HepG2 (cell line): ENCODE results near the gene KCNQ5. TPM values are rescaled to one million over a fixed set of nuclear protein-coding genes. Genes with fewer than 3 reads are reported as not detected.

Experiments used
- ATAC-seq: fragments of 200-7000 bp; cut with Tn5 transposase; 3 replicates; pipeline ENCODE4 v1.9.1; 2020; ENCODE audit warnings: mild to moderate bottlenecking, moderate library complexity
- BruUV-seq: library from RNA; stranded (reverse); fragments of 400-500 nt; replicated peaks from 2 replicates; lab custom pipeline; 2021; lab: Mats Ljungman, UMichigan
- CTCF ChIA-PET: fragments of 300-600 bp; formaldehyde crosslinking; extraction: SDS; loops from one replicate; lab custom pipeline; 2021; ENCODE audit warnings: low total read pairs, inconsistent platforms, low intra/inter-chr PET ratio; lab: Yijun Ruan, JAX
- POLR2A ChIA-PET: fragments of 350-600 bp; sonication (Branson Sonifier 250); formaldehyde crosslinking; loops from one replicate; lab custom pipeline; 2020; ENCODE audit warnings: antibody characterized with exemption, inconsistent platforms; lab: Yijun Ruan, JAX
- DNase-seq: peaks from one replicate; pipeline ENCODE4 v3.0.0-alpha.2; 2015; ENCODE audit warnings: low spot score
- FAIRE-seq: peaks from 3 replicates; lab custom pipeline; 2011; peaks lifted over from hg19 to GRCh38; lab: Jason Lieb, UNC
- H2AFZ ChIP-seq: one replicate; pipeline ENCODE4 v1.6.1; 2011; ENCODE audit warnings: low read length, inconsistent platforms
- H3K27ac ChIP-seq: fragments of 300-600 bp; 3 replicates; pipeline ENCODE4 v1.8.0; 2011; ENCODE audit warnings: mixed run types, mild to moderate bottlenecking, mixed read lengths, low read length, inconsistent platforms; ENCODE audit not compliant: insufficient read depth; ENCODE audit errors: extremely low read length
- H3K27me3 ChIP-seq, 2 experiments: fragments of 200-600 bp in 1 of 2; 2 replicates in 1 of 2; 3 replicates in 1 of 2; pipeline versions ENCODE4 v1.6.0 to v1.8.0; 2011; ENCODE audit warnings: low read length in 2 of 2, mild to moderate bottlenecking in 2 of 2, moderate library complexity in 2 of 2, inconsistent platforms in 1 of 2; ENCODE audit not compliant: insufficient read depth in 2 of 2, control insufficient read depth in 1 of 2
- H3K36me3 ChIP-seq, 2 experiments: fragments of 200-600 bp in 1 of 2; replicated peaks in 1 of 2; 2 replicates in 1 of 2; 3 replicates in 1 of 2; pipeline versions ENCODE4 v1.5.1 to v1.8.0; 2011; ENCODE audit warnings: low read length in 2 of 2, inconsistent platforms in 1 of 2; ENCODE audit not compliant: insufficient read depth in 2 of 2, control insufficient read depth in 1 of 2
- H3K4me1 ChIP-seq: 2 replicates; pipeline ENCODE4 v1.5.1; 2012; ENCODE audit warnings: low read length, inconsistent platforms; ENCODE audit not compliant: insufficient read depth
- H3K4me2 ChIP-seq: 2 replicates; pipeline ENCODE4 v1.6.0; 2011; ENCODE audit warnings: low read depth, low read length, inconsistent platforms
- H3K4me3 ChIP-seq, 3 experiments: fragments of 200-600 bp in 1 of 3; sonication (generic), shearing (Covaris generic) in 1 of 3; replicated peaks in 1 of 3; 2 replicates each; pipeline ENCODE4 v1.5.1; 2011 to 2016; ENCODE audit warnings: low read length in 3 of 3, inconsistent platforms in 2 of 3, low read depth in 2 of 3, mild to moderate bottlenecking in 2 of 3, control low read depth in 1 of 3, mixed read lengths in 1 of 3; ENCODE audit not compliant: insufficient read depth in 1 of 3
- H3K79me2 ChIP-seq: one replicate; pipeline ENCODE4 v1.6.1; 2011; ENCODE audit warnings: low read length, inconsistent platforms; ENCODE audit not compliant: insufficient read depth
- H3K9ac ChIP-seq: 2 replicates; pipeline ENCODE4 v1.6.0; 2011; ENCODE audit warnings: mild to moderate bottlenecking, low read depth, low read length, inconsistent platforms; ENCODE audit not compliant: insufficient read depth
- H3K9me3 ChIP-seq: 2 replicates; pipeline ENCODE4 v1.5.1; 2012; ENCODE audit warnings: mild to moderate bottlenecking, low read length
- H4K20me1 ChIP-seq: 2 replicates; pipeline ENCODE4 v1.6.0; 2011; ENCODE audit warnings: inconsistent platforms, mild to moderate bottlenecking, low read length, moderate library complexity; ENCODE audit not compliant: insufficient read depth
- HNRNPK ChIP-seq: fragments of 200-400 bp; formaldehyde crosslinking; IDR thresholded peaks from 2 replicates; pipeline ENCODE4 v1.6.1; 2018; ENCODE audit warnings: low read length, low read depth, moderate library complexity, mild to moderate bottlenecking; ENCODE audit not compliant: poor library complexity, severe bottlenecking
- KDM3A ChIP-seq: IDR thresholded peaks from 2 replicates; pipeline ENCODE4 v1.6.1; 2018; ENCODE audit warnings: low read depth, missing compliant biosample characterization
- ZFP1 ChIP-seq: IDR thresholded peaks from 2 replicates; pipeline ENCODE4 v1.6.1; 2016
- ZMYM2 ChIP-seq: sonication (generic); formaldehyde crosslinking; IDR thresholded peaks from 2 replicates; pipeline ENCODE4 v1.8.0; 2022; ENCODE audit warnings: mild to moderate bottlenecking, missing genetic modification reagents
- ZNF136 ChIP-seq: sonication (generic); formaldehyde crosslinking; IDR thresholded peaks from 2 replicates; pipeline ENCODE4 v1.8.1; 2022; ENCODE audit warnings: low read depth, mild to moderate bottlenecking, moderate library complexity, missing genetic modification reagents
- ZNF33A ChIP-seq: sonication (generic); formaldehyde crosslinking; IDR thresholded peaks from 2 replicates; pipeline ENCODE4 v1.5.1; 2020; ENCODE audit warnings: missing genetic modification reagents, mild to moderate bottlenecking, moderate library complexity, borderline replicate concordance
- ZNF460 ChIP-seq: sonication (generic); formaldehyde crosslinking; IDR thresholded peaks from 2 replicates; pipeline ENCODE4 v1.5.1; 2020; ENCODE audit warnings: missing genetic modification reagents, mild to moderate bottlenecking, borderline replicate concordance
- ZNF552 ChIP-seq: sonication (generic); formaldehyde crosslinking; IDR thresholded peaks from 2 replicates; pipeline ENCODE4 v1.9.0; 2022; ENCODE audit warnings: missing genetic modification reagents, mild to moderate bottlenecking, borderline replicate concordance
- ZNF589 ChIP-seq: sonication (generic); formaldehyde crosslinking; conservative IDR thresholded peaks from 2 replicates; pipeline ENCODE4 v1.8.0; 2022; ENCODE audit warnings: mild to moderate bottlenecking, moderate library complexity, missing genetic modification reagents
- ZSCAN31 ChIP-seq: sonication (generic); formaldehyde crosslinking; IDR thresholded peaks from 2 replicates; pipeline ENCODE4 v1.5.0; 2020; ENCODE audit warnings: low read depth, mild to moderate bottlenecking, missing genetic modification reagents
- WGBS: methylation state at CpG from one replicate; pipeline ENCODE4 v1.1.6; 2017; ENCODE audit warnings: low lambda C conversion rate; 5-methylcytosine and 5-hydroxymethylcytosine counted together
- in situ Hi-C: cut with HindIII; loops from 2 replicates; pipeline ENCODE4 v1.10.0; 2017; ENCODE audit warnings: low pct_unique_long_range_greater_than_20kb; ENCODE audit not compliant: extremely low pct_ligation_motif_present
- intact Hi-C: fragments of 100-400 bp; cut with micrococcal nuclease; formaldehyde crosslinking; loops from one replicate; pipeline ENCODE4 v1.10.0; 2022; ENCODE audit not compliant: unreplicated experiment
- polyA plus RNA-seq, 8 experiments: library from polyadenylated mRNA; depleted of rRNA in 3 of 8; stranded (reverse) in 7 of 8; unstranded in 1 of 8; fragments of >200 nt; fragmentation: Illumina TruSeq in 4 of 8; extraction: Trizol in 4 of 8; gene quantifications; 2 replicates each; pipeline versions ENCODE4 v1.2.1 to v1.2.3, GENCODE V29; 2011 to 2016; ENCODE audit warnings: low read depth in 4 of 8, missing spikeins in 1 of 8, mixed read lengths in 1 of 8; ENCODE audit not compliant: insufficient read depth in 1 of 8
- total RNA-seq, 5 experiments: library from RNA; depleted of rRNA; stranded (reverse); fragments of >200 nt; fragmentation: Illumina TruSeq; extraction: Trizol; gene quantifications; 2 replicates each; pipeline ENCODE4 v1.2.3, GENCODE V29; 2016; ENCODE audit warnings: low read depth in 1 of 5
- TF ChIP-seq, protein P1 (sequence below): sonication (generic); formaldehyde crosslinking; IDR thresholded peaks from 2 replicates; pipeline ENCODE4 v1.5.0; 2020; ENCODE audit warnings: mild to moderate bottlenecking, missing genetic modification reagents
- TF ChIP-seq, protein P2 (sequence below): sonication (generic); formaldehyde crosslinking; IDR thresholded peaks from 2 replicates; pipeline ENCODE4 v1.5.0; 2020; ENCODE audit warnings: missing genetic modification reagents, mild to moderate bottlenecking, borderline replicate concordance
- TF ChIP-seq, protein P3 (sequence below): sonication (generic); formaldehyde crosslinking; IDR thresholded peaks from 2 replicates; pipeline ENCODE4 v1.8.0; 2022; ENCODE audit warnings: low read depth, missing genetic modification reagents
- TF ChIP-seq, protein P4 (sequence below): sonication (generic); formaldehyde crosslinking; IDR thresholded peaks from 2 replicates; pipeline ENCODE4 v1.4.0; 2020; ENCODE audit warnings: mild to moderate bottlenecking, missing genetic modification reagents, borderline replicate concordance

The KCNQ5 gene
- total and polyA plus RNA-seq, 2 of the 13 experiments (the other 11 are each of a cell fraction or from before 2014, with no cell fraction given), result 0.04 TPM; not detected in 1

DNA sequence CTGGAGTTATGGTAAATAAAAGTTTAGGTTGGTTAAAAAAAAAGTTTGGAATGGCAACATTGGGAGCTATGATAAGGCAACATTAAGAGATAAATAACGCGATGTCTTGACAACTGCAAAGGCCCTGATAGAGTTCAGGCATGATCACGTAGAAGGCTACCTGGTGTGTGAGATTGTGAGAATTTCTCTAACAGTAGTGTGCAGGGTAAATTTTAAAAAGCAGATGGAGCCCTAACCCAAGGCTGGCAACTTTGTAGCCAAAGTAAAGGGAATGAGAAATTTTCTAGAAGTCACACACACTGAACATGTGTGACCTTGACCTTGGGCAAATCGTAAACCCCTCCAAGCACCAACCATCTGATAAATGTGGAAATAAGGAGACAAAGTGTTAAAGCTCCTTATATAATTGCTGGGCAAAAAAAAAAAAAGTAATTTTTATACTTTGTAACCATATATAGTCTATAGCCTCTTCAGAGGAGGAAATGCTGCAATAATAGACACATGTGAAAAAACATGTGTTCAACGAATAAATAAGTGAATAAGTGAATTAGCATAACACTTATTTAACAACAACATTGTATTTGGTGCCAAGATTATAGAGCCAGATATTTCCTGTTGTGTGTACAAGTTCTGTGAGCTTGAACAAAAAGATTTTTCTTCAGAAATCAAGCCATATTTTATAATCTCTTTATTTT, 18.2 kb downstream of the KCNQ5 start:
- H3K9me3 ChIP-seq, result no peaks in the 10 kb centered on the region
- H3K4me2 ChIP-seq, result no peak overlapping the region
- no peak overlapping the region for H3K9ac ChIP-seq
- H4K20me1 ChIP-seq, result no peaks in the 10 kb centered on the region
- no peaks in the 10 kb centered on the region for H3K79me2 ChIP-seq
- POLR2A ChIA-PET, result no interaction called here
- FAIRE-seq (no peak), DNase-seq (no peak), ATAC-seq (no peak)
- no peaks in the 10 kb centered on the region for H3K36me3 ChIP-seq
- 21% methylated on average over 5 of the region's 5 CpGs for WGBS
- H3K27ac ChIP-seq, result no peak overlapping the region
- no peaks in the 10 kb centered on the region for H3K4me1 ChIP-seq
- CTCF ChIA-PET, result no interaction called here
- intact Hi-C loops, result no loop called here
- no TSS peak for BruUV-seq
- H3K27me3 ChIP-seq, result no peaks in the 10 kb centered on the region; a peak in 1 of 5 replicates
- no peak overlapping the region for H3K4me3 ChIP-seq
- H2AFZ ChIP-seq, result no peak overlapping the region
- in situ Hi-C loops, result no loop called here
- TF ChIP-seq, protein P1, sequence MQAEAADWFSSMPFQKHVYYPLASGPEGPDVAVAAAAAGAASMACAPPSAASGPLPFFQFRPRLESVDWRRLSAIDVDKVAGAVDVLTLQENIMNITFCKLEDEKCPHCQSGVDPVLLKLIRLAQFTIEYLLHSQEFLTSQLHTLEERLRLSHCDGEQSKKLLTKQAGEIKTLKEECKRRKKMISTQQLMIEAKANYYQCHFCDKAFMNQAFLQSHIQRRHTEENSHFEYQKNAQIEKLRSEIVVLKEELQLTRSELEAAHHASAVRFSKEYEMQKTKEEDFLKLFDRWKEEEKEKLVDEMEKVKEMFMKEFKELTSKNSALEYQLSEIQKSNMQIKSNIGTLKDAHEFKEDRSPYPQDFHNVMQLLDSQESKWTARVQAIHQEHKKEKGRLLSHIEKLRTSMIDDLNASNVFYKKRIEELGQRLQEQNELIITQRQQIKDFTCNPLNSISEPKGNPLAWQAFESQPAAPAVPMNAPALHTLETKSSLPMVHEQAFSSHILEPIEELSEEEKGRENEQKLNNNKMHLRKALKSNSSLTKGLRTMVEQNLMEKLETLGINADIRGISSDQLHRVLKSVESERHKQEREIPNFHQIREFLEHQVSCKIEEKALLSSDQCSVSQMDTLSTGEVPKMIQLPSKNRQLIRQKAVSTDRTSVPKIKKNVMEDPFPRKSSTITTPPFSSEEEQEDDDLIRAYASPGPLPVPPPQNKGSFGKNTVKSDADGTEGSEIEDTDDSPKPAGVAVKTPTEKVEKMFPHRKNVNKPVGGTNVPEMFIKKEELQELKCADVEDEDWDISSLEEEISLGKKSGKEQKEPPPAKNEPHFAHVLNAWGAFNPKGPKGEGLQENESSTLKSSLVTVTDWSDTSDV, result no peak
- TF ChIP-seq ZNF136 (no peak), KDM3A (CRISPR knock-in tag) (no peak), ZNF552 (CRISPR knock-in tag) (no peak), ZNF460 (CRISPR knock-in tag) (no peak), ZSCAN31 (no peak), ZMYM2 (no peak), HNRNPK (no peak), ZNF33A (CRISPR knock-in tag) (no peak), ZFP1 (no peak), ZNF589 (CRISPR knock-in tag) (no peak)
- TF ChIP-seq, protein P2, sequence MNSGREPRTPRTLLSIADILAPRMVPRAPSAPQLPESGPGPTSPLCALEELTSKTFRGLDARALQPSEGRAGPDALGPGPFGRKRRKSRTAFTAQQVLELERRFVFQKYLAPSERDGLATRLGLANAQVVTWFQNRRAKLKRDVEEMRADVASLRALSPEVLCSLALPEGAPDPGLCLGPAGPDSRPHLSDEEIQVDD, result no peak
- TF ChIP-seq, protein P3, sequence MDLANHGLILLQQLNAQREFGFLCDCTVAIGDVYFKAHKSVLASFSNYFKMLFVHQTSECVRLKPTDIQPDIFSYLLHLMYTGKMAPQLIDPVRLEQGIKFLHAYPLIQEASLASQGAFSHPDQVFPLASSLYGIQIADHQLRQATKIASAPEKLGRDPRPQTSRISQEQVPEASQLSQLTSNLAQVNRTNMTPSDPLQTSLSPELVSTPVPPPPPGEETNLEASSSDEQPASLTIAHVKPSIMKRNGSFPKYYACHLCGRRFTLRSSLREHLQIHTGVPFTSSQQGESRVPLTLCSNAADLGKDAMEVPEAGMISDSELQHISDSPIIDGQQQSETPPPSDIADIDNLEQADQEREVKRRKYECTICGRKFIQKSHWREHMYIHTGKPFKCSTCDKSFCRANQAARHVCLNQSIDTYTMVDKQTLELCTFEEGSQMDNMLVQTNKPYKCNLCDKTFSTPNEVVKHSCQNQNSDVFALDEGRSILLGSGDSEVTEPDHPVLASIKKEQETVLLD (CRISPR knock-in tag), result no peak
- TF ChIP-seq, protein P4, sequence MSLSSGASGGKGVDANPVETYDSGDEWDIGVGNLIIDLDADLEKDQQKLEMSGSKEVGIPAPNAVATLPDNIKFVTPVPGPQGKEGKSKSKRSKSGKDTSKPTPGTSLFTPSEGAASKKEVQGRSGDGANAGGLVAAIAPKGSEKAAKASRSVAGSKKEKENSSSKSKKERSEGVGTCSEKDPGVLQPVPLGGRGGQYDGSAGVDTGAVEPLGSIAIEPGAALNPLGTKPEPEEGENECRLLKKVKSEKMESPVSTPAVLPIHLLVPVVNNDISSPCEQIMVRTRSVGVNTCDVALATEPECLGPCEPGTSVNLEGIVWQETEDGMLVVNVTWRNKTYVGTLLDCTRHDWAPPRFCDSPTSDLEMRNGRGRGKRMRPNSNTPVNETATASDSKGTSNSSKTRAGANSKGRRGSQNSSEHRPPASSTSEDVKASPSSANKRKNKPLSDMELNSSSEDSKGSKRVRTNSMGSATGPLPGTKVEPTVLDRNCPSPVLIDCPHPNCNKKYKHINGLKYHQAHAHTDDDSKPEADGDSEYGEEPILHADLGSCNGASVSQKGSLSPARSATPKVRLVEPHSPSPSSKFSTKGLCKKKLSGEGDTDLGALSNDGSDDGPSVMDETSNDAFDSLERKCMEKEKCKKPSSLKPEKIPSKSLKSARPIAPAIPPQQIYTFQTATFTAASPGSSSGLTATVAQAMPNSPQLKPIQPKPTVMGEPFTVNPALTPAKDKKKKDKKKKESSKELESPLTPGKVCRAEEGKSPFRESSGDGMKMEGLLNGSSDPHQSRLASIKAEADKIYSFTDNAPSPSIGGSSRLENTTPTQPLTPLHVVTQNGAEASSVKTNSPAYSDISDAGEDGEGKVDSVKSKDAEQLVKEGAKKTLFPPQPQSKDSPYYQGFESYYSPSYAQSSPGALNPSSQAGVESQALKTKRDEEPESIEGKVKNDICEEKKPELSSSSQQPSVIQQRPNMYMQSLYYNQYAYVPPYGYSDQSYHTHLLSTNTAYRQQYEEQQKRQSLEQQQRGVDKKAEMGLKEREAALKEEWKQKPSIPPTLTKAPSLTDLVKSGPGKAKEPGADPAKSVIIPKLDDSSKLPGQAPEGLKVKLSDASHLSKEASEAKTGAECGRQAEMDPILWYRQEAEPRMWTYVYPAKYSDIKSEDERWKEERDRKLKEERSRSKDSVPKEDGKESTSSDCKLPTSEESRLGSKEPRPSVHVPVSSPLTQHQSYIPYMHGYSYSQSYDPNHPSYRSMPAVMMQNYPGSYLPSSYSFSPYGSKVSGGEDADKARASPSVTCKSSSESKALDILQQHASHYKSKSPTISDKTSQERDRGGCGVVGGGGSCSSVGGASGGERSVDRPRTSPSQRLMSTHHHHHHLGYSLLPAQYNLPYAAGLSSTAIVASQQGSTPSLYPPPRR (CRISPR knock-in tag), result no peak
